Left ventricle myocardium inferior (tissue), 1 donor: Measurements from ENCODE around the gene SPTBN1. TPM values are rescaled to one million over a fixed set of nuclear protein-coding genes. Genes with fewer than 3 reads are reported as not detected.

Experiments
- DNase-seq: peaks from one replicate; pipeline ENCODE4 v3.0.0-alpha.2; 2020
- H3K27ac ChIP-seq: fragments of 200-600 bp; replicated peaks from 2 replicates; pipeline ENCODE4 v1.8.0; 2021
- H3K27me3 ChIP-seq: fragments of 200-600 bp; 2 replicates; pipeline ENCODE4 v1.8.0; 2021; ENCODE audit warnings: low read depth
- H3K36me3 ChIP-seq: fragments of 200-600 bp; 2 replicates; pipeline ENCODE4 v1.8.0; 2021
- H3K4me1 ChIP-seq: fragments of 200-600 bp; 2 replicates; pipeline ENCODE4 v1.8.0; 2021
- H3K4me3 ChIP-seq: fragments of 200-600 bp; 2 replicates; pipeline ENCODE4 v1.8.0; 2021; ENCODE audit warnings: mild to moderate bottlenecking, moderate library complexity
- H3K9me3 ChIP-seq: fragments of 200-600 bp; replicated peaks from 2 replicates; pipeline ENCODE4 v1.8.0; 2021
- CTCF ChIP-seq: fragments of 200-600 bp; IDR thresholded peaks from 2 replicates; pipeline ENCODE4 v1.8.0; 2021; ENCODE audit warnings: antibody characterized with exemption, mild to moderate bottlenecking, borderline replicate concordance
- intact Hi-C: fragments of 100-400 bp; cut with micrococcal nuclease; formaldehyde crosslinking; loops from one replicate; pipeline ENCODE4 v1.11.0; 2022
- total RNA-seq: library from RNA; stranded (reverse); fragmentation: NEBNext Ultra II Directional; extraction: Animal tissue kit (Norgen Biotek cat#: 25700); gene quantifications from one replicate; pipeline ENCODE4 v1.2.1, GENCODE V29; 2021
- donor health status: DM: no; HTN: yes; CAD: no; lungs with severe emphysema.

SPTBN1 gene
- total RNA-seq, 1 donor from 2014 or later = 484 TPM

GRCh38 chr2:54584598-54584997, 128.5 kb downstream of the SPTBN1 start:
- Histone ChIP-seq H3K27ac (peak overlapping the region; percentile 37), H3K36me3 (no peaks in the 10 kb centered on the region), H3K9me3 (no peaks in the 10 kb centered on the region), H3K4me3 (no peak overlapping the region), H3K27me3 (no peaks in the 10 kb centered on the region), H3K4me1 (peaks cover 100% of the 10 kb centered on the region)
- no peak for TF ChIP-seq CTCF
- DNase-seq = no peak
- intact Hi-C loops = no loop called here

DNA sequence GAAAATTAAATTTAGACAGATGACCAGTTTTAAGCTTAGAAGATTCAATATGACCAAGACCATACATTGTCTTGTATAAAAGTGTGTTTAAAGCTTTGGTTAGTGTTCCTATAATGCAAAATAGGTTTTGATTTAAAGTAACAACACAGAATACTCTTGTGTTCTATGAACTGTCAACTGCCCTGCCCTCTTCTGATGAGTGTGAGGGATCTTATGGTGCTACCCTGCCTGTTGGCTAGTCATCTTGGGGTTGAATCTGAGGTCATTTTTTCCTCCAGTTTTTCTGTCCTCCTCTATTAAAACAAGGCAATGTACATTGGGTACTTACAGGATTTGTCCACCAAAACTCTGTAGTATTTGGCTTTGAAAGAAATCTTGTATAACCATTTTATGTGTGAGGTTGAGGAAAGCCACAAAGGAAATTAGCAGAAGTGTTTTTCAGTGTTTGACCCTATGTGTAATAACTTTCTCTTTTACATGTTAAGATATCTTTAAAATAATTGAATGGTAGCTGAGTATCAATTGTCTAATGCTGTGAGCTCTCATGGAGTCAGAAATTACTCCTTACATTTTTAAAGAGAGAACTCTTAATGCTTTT, 129.1 kb downstream of the SPTBN1 start:
- no peak for TF ChIP-seq CTCF
- DNase-seq = no peak
- peaks cover 100% of the 10 kb centered on the region for H3K4me1 ChIP-seq
- H3K36me3 ChIP-seq = no peaks in the 10 kb centered on the region
- intact Hi-C loops = no loop called here
- no peaks in the 10 kb centered on the region for H3K27me3 ChIP-seq
- H3K4me3 ChIP-seq = no peak overlapping the region
- H3K9me3 ChIP-seq = no peaks in the 10 kb centered on the region
- peak overlapping the region; percentile 72 for H3K27ac ChIP-seq

DNA sequence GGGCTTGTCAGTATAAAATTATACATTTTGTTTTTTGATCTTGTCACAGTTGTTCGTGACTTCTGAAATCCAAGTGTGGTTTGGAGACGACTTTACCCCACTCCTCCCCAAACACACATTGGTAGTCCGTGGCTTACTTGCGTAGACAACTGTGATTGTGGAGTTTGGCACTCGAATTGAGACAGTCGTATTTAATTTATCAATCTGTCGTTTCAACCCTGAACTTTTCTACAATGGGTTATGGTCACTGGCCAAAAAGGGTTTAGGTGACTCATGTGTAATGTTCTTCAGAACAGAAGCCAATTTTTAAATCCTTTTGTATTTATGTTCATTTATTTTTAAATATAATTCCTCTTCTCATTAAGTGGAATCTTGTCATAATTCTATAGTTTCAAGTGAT, 129.9 kb downstream of the SPTBN1 start:
- Histone ChIP-seq H3K27ac (peak overlapping the region; percentile 72), H3K4me1 (peaks cover 100% of the 10 kb centered on the region), H3K9me3 (no peaks in the 10 kb centered on the region), H3K4me3 (no peak overlapping the region), H3K27me3 (no peaks in the 10 kb centered on the region), H3K36me3 (no peaks in the 10 kb centered on the region)
- intact Hi-C loops = no loop called here
- no peak for TF ChIP-seq CTCF
- DNase-seq = no peak

DNA sequence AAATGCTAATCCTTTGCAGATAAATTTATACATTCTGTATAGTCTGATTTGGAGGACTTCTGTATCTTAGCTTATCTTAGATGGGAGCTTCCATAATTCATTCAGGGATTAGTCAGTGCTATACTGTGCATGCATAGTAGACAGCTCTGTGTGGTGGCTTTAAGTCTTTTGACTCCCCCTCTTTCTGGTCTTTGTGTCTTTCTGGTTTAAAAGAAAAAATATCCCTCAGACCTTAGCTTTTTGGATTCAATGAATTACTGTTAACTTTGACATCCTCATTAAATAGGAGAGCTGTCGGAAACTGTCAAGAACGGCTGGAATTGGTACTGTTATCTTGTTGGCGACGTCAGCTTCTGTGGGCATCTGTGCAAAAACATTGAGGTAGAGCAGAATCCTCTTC, 130.4 kb downstream of the SPTBN1 start:
- peak overlapping the region; percentile 72 for H3K27ac ChIP-seq
- TF ChIP-seq CTCF = no peak

DNA sequence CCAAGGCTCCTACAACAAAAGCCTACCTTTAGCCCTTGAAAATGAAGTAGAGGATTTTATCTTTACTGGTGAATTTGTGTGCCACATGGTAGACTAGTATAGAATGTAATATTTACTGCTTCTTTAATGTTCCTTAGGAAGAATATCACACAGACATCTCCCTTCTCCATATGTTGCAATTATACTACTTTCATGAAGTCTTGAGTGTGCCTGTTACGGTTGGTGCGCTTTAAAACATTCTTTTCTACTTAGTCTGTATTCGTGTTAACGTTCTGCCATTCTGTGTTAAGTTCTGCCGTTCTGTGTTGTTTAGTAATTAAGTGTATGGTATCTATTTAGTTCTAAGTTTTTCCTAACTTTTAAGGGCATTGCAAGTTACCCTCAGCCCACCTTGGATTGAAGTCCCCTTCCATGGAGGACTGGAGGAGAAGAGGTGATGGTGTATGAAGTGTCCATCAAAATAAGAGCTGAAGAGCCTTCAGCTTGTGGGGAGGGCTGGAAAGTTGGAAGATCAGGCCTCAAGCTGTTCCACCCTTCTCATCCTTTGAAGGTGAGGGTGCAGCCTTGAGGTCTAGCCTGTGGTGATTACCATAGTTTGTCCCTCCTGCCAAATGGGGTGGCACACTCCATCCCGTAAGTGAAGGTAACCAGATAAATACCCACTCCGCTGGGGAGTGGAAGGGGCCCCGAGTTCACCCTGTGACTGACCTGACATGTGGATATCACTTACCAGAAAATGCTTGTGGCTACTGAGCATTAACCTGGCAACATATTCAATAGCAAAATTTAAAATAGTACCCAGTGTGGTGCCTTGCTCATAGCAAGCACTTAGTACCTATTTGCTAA, 131.3 kb downstream of the SPTBN1 start:
- peak overlapping the region; percentile 72 for H3K27ac ChIP-seq
- no peak for DNase-seq
- TF ChIP-seq CTCF = no peak
- H3K4me1 ChIP-seq = peaks cover 100% of the 10 kb centered on the region
- no peaks in the 10 kb centered on the region for H3K27me3 ChIP-seq
- H3K36me3 ChIP-seq = peaks cover 2% of the 10 kb centered on the region
- H3K9me3 ChIP-seq = no peaks in the 10 kb centered on the region
- no peak overlapping the region for H3K4me3 ChIP-seq
- intact Hi-C loops = no loop called here

More for the DNA sequence above, 130.4 kb downstream of the SPTBN1 start:
- no peaks in the 10 kb centered on the region for H3K27me3 ChIP-seq
- H3K4me3 ChIP-seq = no peak overlapping the region
- DNase-seq = no peak
- no peaks in the 10 kb centered on the region for H3K36me3 ChIP-seq
- peaks cover 100% of the 10 kb centered on the region for H3K4me1 ChIP-seq
- intact Hi-C loops = no loop called here
- H3K9me3 ChIP-seq = no peaks in the 10 kb centered on the region
